Mesodermal cell (in vitro differentiated cells): ENCODE measurements around the gene E2F8.

Source experiments
- H3K27ac ChIP-seq: 2 replicates; pipeline ENCODE4 v1.7.0; 2013; ENCODE audit warnings: mild to moderate bottlenecking, low read depth, low read length, moderate library complexity; ENCODE audit not compliant: severe bottlenecking
- H3K36me3 ChIP-seq: 2 replicates; pipeline ENCODE4 v1.7.1; 2013; ENCODE audit warnings: mild to moderate bottlenecking, low read length, moderate library complexity; ENCODE audit not compliant: control insufficient read depth, insufficient read depth
- H3K4me1 ChIP-seq: one replicate; pipeline ENCODE4 v1.7.1; 2013; ENCODE audit warnings: mild to moderate bottlenecking, low read length; ENCODE audit not compliant: insufficient read depth, control insufficient read depth, poor library complexity, severe bottlenecking
- H3K4me3 ChIP-seq: 2 replicates; pipeline ENCODE4 v1.7.0; 2013; ENCODE audit warnings: low read length, control low read depth, mild to moderate bottlenecking; ENCODE audit not compliant: insufficient read depth, poor library complexity, severe bottlenecking; ENCODE audit errors: extremely low read depth
- H3K9me3 ChIP-seq: 2 replicates; pipeline ENCODE4 v1.7.1; 2013; ENCODE audit warnings: mild to moderate bottlenecking, low read length, moderate library complexity; ENCODE audit not compliant: control insufficient read depth
- WGBS, 2 experiments: methylation state at CpG; one replicate each; pipeline ENCODE4 v1.1.5; 2013; ENCODE audit warnings: missing lambda C conversion rate in 2 of 2; ENCODE audit not compliant: insufficient coverage in 2 of 2; 5-methylcytosine and 5-hydroxymethylcytosine counted together

E2F8 gene

DNA sequence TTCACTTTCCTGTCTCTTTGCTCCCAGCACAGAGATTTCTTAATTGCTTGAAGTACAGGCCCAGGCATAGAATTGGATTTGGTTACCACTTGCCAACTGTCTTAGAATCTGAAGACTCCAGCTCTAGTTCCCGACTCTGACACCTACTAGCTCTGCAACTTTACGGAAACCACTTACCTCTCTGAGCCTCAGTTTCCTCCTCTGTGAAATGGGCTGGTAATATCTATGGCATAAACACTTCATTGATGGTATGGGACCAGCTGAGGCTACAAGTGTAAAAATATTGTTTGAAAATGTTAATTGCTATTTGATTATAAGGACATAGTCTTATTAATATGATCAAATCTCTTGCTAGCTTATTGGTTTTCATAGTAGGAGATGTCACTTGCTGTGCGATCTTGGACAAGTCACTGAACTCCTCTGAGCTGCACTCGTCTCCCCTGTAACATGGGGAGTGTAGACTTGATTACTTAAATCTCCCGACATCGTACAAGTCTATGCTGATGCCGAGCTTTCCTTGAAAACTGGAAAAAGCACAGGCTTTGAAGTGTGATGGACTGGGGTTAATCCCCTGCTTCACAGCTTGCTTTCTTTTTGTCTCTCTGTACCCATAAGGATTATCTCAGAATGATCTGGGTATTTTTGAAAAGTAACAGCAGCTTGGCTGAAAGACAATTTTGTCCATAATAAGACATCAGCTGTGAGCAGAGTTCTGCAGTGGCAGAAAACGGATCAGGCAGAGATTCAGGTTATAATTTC, 11.8 kb upstream of the E2F8 start:
- H3K4me1 ChIP-seq, result no peaks in the 10 kb centered on the region
- peaks cover 3% of the 10 kb centered on the region for H3K9me3 ChIP-seq
- 97 to 98% methylated on average over 5 to 6 of the region's 8 CpGs for WGBS, 2 experiments
- H3K36me3 ChIP-seq, result no peaks in the 10 kb centered on the region
- no peak overlapping the region for H3K27ac ChIP-seq
- H3K4me3 ChIP-seq, result no peak overlapping the region

DNA sequence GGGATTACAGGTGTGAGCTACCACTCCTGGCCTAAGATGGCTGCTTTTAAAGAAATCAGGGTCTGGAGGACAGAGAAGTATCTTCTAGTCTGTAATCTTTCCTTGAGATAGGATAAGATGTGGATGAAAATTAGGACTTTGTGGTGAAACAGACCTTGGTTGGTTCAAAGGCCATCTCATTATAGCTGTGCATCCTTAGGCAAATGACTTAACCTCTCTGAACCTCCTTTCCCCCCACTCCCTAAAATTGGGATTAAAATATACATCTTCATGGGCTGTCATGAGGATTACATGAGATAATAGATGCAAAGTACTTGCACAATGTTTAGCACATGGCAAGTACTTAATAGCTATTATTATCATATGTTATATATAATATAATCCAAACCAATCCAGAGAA, 10.8 kb upstream of the E2F8 start:
- no peaks in the 10 kb centered on the region for H3K4me1 ChIP-seq
- no peaks in the 10 kb centered on the region for H3K36me3 ChIP-seq
- no peak overlapping the region for H3K27ac ChIP-seq
- H3K4me3 ChIP-seq, result no peak overlapping the region
- peaks cover 3% of the 10 kb centered on the region for H3K9me3 ChIP-seq

DNA sequence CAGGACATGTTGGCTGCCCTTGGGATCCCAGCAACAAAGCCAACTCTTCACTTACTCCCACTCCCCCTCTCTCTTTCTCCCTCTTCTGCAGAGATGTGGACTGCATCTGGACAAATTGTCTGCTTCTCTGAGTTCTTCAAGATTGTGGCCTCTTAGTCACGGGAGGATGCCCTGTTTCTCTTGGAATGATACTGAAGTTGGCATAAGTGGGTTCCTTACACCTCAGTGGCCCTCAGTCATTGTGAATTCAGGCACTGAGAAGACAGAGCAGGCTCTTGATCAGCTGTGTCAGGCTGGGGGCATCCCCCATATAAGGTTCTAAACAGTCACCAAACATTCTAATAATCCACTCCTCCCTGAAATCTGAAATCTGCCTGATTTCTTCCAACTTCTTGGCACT, 6.1 kb upstream of the E2F8 start:
- Histone ChIP-seq H3K4me3 (no peak overlapping the region), H3K27ac (no peak overlapping the region), H3K4me1 (no peaks in the 10 kb centered on the region), H3K36me3 (no peaks in the 10 kb centered on the region), H3K9me3 (no peaks in the 10 kb centered on the region)
- 83% methylated on average over 1 of the region's 1 CpG; no CpG with 5 or more reads in 1 of the 2 experiments for WGBS, 2 experiments

DNA sequence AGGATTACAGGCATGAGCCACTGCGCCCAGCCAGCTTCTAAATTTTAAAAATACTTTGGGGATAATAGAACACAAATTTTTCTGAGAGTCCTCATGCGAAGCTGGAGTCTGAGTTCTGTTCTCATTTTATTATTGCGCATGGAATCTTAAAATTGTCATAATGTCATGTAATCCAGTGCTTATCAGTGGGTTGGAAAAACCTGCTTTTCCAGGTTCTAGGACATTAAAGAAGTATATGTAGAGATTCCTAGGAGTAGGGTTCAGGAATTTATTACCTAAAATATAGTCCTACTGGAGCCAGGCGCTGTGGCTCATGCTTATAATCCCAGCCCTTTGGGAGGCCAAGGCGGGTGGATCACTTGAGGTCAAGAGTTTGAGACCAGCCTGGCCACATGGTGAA, 4.6 kb upstream of the E2F8 start:
- Histone ChIP-seq H3K27ac (no peak overlapping the region), H3K9me3 (no peaks in the 10 kb centered on the region), H3K4me1 (no peaks in the 10 kb centered on the region), H3K36me3 (no peaks in the 10 kb centered on the region), H3K4me3 (no peak overlapping the region)
- WGBS, 2 experiments, result 87 to 98% methylated on average over 4 of the region's 5 CpGs

DNA sequence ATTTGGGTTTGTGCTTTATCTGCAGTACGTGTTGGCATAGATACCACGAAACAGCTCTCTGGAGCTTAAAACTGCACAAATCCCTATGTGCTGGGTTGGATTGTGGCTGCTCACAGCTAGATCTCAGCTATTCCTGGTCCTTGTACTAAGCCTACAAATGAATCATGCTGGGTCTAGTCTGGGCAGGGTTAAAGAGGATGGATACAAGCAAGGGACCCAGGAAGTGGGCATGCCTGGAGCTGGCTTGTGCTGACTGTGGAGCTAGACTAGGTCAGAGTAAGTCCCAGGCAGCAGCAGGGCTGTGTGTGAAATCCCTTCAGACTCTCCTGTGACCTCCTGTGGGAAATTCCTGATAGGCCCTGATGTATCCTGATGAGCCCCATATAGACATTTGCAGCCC, 3.9 kb upstream of the E2F8 start:
- WGBS, 2 experiments, result 77 to 80% methylated on average over 1 to 2 of the region's 2 CpGs
- Histone ChIP-seq H3K27ac (no peak overlapping the region), H3K36me3 (no peaks in the 10 kb centered on the region), H3K4me1 (no peaks in the 10 kb centered on the region), H3K9me3 (no peaks in the 10 kb centered on the region), H3K4me3 (no peak overlapping the region)

DNA sequence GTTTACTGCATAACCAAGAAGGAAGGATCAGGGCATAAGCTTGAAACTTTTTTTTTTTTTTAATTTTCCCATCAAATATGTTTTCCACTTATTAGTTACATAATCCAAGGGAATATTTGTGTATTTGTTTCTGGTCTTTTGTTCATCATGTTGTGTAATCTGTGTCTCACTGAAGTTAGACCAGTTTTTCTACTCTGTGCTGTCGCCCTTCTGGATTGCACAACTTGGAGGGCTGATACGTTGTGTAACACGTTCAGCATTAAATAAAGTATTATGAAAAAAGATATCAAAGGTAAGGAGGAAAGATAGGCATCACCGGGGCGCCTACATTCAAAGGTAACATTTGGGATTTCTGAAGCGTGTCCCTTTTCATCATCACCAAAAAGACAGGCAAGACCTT, 3.3 kb upstream of the E2F8 start:
- no peaks in the 10 kb centered on the region for H3K36me3 ChIP-seq
- no peaks in the 10 kb centered on the region for H3K9me3 ChIP-seq
- 100% methylated on average over 2 of the region's 6 CpGs; no CpG with 5 or more reads in 1 of the 2 experiments for WGBS, 2 experiments
- H3K4me3 ChIP-seq, result no peak overlapping the region
- H3K27ac ChIP-seq, result no peak overlapping the region
- H3K4me1 ChIP-seq, result peaks cover under 1% of the 10 kb centered on the region

DNA sequence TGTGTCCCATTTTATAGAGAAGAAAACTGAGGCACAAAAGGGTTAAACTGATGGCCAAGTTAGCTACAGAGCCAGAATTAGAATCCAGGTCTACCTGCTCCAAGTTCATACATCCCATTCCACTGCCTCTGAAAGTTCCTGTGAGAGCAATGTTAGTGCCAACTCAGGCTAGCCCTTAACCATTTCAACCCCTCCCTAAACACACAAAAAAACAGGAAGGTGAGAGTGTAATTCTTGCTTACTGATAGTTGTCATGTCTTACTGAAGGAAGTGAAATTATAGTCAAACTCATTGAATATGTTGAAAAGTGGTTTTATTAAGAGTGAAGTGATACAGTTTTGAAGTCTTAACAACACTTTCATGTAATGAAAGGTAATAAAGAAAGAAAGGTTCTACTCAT, 2.9 kb upstream of the E2F8 start:
- H3K27ac ChIP-seq, result no peak overlapping the region
- no peaks in the 10 kb centered on the region for H3K9me3 ChIP-seq
- peaks cover 5% of the 10 kb centered on the region for H3K4me1 ChIP-seq
- H3K4me3 ChIP-seq, result no peak overlapping the region
- no peaks in the 10 kb centered on the region for H3K36me3 ChIP-seq

DNA sequence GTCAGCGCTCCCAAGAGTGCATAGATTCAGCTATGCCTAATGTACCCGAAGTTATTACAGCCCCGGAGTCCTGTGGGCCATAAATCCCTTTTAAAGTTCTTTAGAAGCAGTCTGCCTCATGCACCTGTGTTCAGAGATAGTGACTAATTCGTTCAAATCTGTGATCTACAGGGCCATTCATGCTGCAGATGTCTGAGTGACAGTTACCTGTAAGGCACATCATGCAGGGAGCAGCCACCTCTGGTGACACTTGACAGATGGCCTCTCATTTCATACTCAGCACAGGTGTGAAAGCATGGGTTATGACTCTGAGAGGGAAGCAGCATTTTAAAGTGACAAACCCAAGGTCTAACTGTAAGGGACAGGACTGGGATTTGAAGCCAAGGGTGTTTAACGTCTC, 2.4 kb upstream of the E2F8 start:
- H3K27ac ChIP-seq, result no peak overlapping the region
- peaks cover 5% of the 10 kb centered on the region for H3K4me1 ChIP-seq
- H3K4me3 ChIP-seq, result no peak overlapping the region
- H3K36me3 ChIP-seq, result no peaks in the 10 kb centered on the region
- no peaks in the 10 kb centered on the region for H3K9me3 ChIP-seq
- WGBS, 2 experiments, result 59 to 68% methylated on average over 5 of the region's 5 CpGs

DNA sequence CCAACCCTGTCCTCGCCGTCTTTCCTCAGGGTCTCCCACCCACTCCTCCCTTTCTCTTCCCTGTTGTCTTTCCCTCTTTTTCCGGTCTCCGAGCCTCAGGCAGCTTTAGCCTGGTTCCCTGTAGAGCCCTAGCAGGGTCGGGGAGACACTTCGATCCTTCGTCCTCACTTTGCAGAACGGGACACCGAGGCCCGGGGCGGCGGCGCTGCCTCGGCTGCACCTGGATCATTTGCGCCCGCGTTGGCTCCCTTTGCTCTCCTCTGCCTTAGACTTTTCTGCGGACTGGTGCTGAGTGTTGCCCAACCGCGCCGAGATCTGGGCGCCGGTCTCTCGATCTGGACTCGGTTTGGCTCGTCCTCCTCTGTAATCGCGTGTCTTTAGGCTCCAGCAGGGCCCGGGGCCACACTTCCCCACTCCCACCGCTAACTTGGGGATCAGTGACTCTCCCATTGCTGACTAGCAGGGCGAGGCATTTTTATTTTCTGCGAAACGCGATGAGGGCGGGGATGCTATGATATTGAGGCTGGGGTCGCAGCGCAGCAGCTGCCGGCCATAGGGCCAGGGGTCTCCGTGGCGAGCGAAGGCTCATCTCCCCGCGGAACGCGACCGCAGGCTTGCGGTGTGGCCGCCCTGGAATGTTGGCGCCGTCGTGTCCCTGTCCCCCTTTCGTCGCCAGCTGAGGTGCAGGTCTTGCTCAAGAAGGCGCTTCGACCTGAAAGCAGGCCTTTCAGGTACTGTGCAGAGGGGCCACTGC, 1.6 kb upstream of the E2F8 start:
- 12 to 13% methylated on average over 45 to 51 of the region's 55 CpGs for WGBS, 2 experiments
- peak overlapping the region; percentile 63 for H3K4me3 ChIP-seq

DNA sequence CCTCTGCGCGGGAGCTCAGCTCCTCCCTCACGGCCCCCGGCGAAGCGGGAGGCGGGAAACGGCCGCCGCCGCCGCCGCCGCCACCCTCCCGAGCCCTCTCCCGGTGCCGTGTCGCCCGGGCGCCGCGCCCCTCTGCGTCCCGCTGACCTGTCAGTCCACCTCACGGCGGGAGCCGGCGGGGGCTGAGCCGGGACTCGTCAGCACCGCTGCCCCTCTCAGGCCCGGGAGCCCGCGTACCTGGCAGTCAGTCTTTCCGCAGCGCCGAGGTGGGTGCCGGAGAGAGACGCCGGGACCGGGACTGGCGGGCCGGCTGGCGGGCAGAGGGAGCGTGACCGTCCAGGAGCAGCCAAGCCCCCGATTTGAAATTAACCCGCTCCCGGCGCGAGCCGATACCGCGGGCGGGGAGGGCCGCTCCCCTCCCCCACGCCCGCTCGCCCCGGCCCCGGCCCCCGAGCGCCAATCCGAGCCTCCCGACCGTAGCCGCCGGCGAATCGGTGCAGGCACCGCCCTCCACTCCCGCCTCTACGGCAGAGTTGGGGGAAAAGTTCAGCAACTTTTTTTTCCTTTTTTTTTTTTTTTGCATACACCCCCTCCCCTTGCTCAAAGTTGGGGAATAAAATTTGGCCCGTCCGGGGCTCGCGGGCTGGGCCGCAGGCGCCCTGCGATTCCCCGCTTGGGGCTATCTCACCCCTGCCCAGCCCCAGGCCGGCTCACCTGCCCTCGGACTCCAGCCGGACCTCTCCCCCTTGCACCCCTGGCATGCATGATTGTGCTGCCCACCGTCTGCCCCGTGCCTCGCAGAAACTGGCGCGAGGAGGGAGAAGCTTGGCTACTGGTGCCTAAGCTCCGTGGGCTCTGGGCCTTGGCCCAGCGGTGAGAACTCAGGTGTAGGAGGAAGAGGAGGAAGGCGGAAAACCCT, 774 bp upstream of the E2F8 start:
- H3K36me3 ChIP-seq, result peaks cover 8% of the 10 kb centered on the region
- 0% methylated on average over 48 to 68 of the region's 92 CpGs for WGBS, 2 experiments
- H3K9me3 ChIP-seq, result no peaks in the 10 kb centered on the region
- H3K27ac ChIP-seq, result no peak overlapping the region
- peak overlapping the region; percentile 63 for H3K4me3 ChIP-seq
- peaks cover 5% of the 10 kb centered on the region for H3K4me1 ChIP-seq

More for the DNA sequence above, 1.6 kb upstream of the E2F8 start:
- H3K9me3 ChIP-seq, result no peaks in the 10 kb centered on the region
- H3K27ac ChIP-seq, result no peak overlapping the region
- H3K4me1 ChIP-seq, result peaks cover 5% of the 10 kb centered on the region
- H3K36me3 ChIP-seq, result peaks cover under 1% of the 10 kb centered on the region
